Activated T-cell treated with anti-CD3 and anti-CD28 coated beads, Interleukin-2, amount 50 U/mL, for 48 hours (primary cell): ENCODE results near the gene SLF1.
"Not testable (repeated sequence)": the region's sequence is repeated elsewhere in the genome, so short reads cannot be mapped to it uniquely, and the experiment has no call there.

Experiments
- DNase-seq, 2 experiments: peaks; one replicate each; pipeline ENCODE4 v3.0.0-alpha.2; 2020

The SLF1 gene

DNA sequence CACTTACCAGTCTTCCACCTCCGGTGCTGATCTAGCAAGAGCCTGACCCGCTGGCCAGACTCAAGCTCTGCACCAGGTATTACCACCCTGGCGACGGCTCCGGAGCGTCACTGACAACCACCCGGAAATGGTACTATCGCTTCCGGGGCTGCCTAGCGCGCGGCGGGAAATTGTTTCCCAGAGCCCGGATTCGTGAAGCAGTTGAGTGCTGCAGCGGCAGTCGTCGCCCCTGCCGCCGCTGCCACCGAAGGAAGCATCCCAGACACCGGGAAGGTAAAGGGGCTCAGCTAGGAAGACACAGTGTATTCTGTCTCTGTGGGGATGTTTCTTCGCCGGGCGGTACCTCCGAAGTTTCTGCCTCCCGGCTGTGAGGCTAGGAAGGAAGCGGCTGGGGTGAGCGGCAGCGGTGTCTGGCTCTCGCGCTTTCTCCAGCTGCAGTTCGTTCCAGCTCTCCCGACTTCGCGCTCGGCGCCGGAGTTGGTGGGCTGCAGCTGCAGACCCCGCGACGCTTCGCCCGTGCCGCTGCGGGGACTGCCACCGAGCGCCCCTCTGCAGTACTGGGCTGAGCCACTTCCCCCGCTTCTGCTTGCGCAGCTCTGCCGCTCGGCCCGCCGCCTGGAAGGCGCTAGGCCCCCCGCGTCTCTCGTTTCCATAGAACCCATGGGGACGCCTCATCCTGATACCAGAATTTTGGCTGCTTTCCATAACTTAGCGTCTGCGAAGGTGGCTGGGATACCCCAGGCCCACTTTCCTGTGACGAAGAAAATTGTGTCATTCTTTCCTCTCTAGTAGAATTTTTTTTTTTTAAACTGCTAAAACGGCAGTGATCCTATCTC is at the start of gene SLF1, which contains the start of gene KIAA0825:
Gene SLF1, plus strand, starts transcription at position 177 of the 836 bp plus-strand sequence. CDS start 10,142 bp downstream, outside the sequence.
Gene KIAA0825, minus strand, starts transcription at position 112 of the 836 bp plus-strand sequence. CDS start 81,478 bp downstream, outside the sequence.
- peak; percentile 89 to 90 for DNase-seq

- no peak for DNase-seq
Measured at GRCh38 chr5:94571415-94571814, 47.1 kb upstream of the SLF1 start.

GRCh38 chr5:94573349-94573748 is 45.1 kb upstream of the SLF1 start:
- not testable (repeated sequence) for DNase-seq

DNA sequence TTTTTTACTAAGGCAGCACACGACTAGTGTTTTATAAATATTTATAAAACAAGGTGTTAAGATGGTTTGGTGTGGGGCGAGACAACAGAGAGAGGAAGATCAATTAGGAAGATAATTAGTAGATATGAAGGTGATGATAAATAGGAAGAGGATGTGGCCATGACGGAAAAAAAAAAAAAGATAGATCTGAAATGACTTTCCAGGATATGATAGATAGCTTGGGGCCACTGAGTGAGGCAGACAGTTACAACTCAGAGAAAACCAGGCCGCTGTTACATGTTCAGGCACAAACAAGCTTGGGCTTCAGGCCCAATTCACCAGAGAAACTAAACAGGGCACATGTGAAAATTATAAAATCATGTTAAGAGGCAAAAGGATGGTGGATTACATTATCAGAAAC is 43.3 kb upstream of the SLF1 start:
- DNase-seq = no peak

- DNase-seq = no peak
Measured at GRCh38 chr5:94577466-94578245, 40.8 kb upstream of the SLF1 start.

DNA sequence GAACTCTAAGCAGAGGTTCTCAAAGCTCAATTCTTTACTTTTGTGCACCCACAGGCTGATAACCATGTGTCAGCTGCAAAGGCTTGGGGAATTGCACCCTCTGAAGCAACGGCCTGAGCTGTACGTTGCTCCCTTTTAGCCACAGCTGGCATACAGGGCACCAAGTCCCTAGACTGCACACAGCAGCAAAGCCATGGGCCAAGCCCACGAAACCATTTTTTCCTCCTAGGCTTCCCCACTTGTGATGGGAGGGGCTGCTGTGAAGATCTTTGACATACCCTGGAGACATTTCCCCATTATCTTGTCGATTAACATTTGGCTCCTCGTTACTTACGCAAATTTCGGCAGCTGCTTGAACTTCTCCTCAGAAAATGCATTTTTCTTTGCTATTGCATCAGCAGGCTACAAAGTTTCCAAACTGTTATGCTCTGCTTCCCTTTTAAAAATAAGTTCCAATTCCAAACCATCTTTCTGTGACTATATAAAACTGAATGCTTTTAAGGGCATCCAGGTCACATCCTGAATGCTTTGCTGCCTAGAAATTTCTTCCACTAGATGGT is 23.1 kb upstream of the SLF1 start:
- no peak for DNase-seq

DNA sequence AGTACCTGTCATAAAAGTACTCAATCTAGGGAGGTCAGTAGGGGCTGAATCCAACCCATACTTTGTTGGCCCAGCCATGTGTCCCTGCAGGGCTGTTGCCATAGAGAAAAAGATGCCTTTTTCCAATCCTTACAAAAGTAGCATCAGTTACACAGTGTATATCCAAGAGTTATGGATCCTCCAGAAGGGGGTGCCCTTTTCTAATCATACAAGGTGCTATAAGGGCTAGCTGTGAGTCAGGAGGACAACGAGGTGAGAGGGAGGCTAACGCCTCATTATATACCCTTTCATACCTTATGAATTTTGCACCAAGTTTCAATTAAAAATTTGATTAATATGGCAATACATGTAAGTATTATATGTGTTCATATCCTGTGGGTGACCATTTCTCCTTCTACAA is 4.9 kb upstream of the SLF1 start:
- no peak for DNase-seq

GRCh38 chr5:94614156-94614805 is 4.2 kb upstream of the SLF1 start:
- DNase-seq = no peak

GRCh38 chr5:94615862-94616261 is 2.6 kb upstream of the SLF1 start:
- DNase-seq = no peak

GRCh38 chr5:94618029-94618492 is 408 bp upstream of the SLF1 start:
- DNase-seq = no peak

- no peak for DNase-seq
Measured at GRCh38 chr5:94620256-94620655, 1.8 kb downstream of the SLF1 start.

- DNase-seq = no peak
Measured at GRCh38 chr5:94621763-94622162, 3.3 kb downstream of the SLF1 start.

DNA sequence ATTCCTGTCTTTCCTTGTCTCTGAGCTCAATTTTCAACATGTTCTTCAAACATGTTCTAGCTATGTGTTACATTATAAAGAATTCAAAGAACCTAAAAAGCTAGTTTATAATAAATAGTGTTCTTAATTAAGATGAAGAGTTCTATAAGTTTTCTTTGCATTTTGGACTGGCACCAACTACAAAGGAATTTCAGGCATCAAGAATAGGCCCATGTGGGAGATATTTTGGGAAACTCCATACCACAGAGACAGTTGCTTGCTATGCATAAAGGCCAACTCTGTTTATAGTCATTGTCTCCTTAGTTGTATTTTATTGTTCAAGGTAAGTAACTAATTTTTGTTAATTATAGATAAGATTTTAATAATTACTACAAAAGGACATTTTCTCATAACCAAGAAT is 4.5 kb downstream of the SLF1 start:
- DNase-seq = no peak

- no peak for DNase-seq
Measured at GRCh38 chr5:94623877-94624276, 5.4 kb downstream of the SLF1 start.

DNA sequence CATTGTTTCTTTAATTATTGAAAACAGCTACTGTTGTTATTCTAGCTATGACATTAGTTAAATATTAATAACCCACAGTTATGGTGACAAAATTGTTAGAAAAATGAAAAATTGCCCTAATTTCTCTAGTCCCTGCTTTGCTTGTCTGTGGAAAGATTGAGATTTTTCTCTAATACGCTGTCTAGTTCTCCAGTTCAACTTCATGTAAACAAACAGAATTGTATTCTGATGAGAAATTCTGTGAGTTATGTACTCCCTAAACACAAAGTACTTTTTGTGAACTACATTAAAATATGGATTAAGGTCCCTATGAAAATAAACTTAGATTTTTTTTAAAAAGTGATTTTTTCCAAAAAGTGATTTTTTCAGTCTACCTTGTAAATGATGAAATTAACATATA is 8.7 kb downstream of the SLF1 start:
- DNase-seq = no peak

GRCh38 chr5:94632024-94632423 is 13.6 kb downstream of the SLF1 start:
- DNase-seq = no peak

GRCh38 chr5:94640176-94640575 is 21.7 kb downstream of the SLF1 start:
- no peak for DNase-seq

DNA sequence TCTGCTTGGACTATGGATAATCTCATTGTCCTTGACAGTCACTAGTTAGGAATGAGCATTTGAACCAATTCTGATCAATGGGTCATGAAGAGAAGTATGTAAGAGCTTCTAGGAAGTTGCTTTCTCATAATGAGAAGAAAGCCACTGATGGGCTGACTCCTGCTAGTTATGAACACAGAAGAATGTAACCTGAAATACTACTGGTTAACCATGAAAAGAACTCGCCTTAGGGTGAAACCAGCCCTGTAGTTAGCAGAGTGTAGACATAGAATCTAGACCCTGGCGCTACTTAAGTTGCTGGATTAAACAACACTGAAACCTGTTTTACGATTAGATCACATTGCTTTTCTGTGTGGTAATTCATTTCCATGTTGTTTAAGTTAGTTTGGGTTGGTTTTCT is 26.6 kb downstream of the SLF1 start:
- DNase-seq = no peak

DNA sequence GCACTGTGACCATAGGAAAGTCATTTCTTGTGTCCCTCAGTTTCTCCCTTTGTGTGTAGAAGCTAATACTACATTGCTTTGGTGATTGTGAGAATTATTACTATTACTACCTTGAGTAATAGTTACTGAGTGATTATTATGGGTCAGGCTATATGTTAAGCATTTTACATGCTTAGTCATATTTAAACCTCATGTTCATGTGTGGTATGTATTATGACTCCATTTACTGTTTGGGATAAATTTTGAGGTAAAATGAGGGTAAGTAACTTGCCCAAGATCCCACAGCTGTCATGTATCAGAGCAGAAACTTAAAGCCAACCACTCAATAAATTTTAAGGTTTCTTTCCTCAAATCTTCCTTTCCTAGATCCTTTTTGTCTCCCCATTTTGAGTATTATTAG is 28.3 kb downstream of the SLF1 start:
- DNase-seq = no peak

GRCh38 chr5:94649874-94650273 is 31.4 kb downstream of the SLF1 start:
- no peak for DNase-seq

- DNase-seq = no peak
Measured at GRCh38 chr5:94658272-94658671, 39.8 kb downstream of the SLF1 start.

DNA sequence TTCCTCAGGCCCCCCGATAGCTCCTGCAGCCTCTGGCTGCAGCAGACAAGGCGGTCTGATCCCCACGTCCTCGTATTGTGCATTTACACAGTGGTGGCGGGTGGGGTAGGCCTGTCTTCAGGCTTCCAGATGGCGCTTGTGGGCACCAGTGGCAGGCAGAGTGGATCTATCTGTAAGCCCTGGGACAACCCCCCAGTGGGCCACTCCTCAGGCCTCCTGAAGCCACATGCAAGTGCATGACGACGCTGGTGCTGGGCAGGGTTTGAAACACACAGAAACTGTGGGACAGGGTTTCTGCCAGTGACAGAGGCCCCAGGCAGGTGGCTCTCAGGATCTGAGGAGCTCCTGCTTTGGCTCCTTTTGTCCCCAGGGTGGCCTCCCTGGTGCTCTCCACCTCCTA is 42.0 kb downstream of the SLF1 start:
- DNase-seq = no peak

- no peak for DNase-seq
Measured at GRCh38 chr5:94661086-94661485, 42.6 kb downstream of the SLF1 start.
